SK-N-SH treated with all-trans-retinoic acid at 6 μM for 48 hours (cell line): ENCODE results near the gene GPC6.

Experiments used
- CSRNP3 ChIP-seq: fragments of 250-450 bp; sonication (Bioruptor Pico); IDR thresholded peaks from 2 replicates; pipeline ENCODE4 v1.5.1; 2021; ENCODE audit warnings: mild to moderate bottlenecking, moderate library complexity
- PATZ1 ChIP-seq: fragments of 250-450 bp; sonication (Bioruptor Pico); IDR thresholded peaks from 2 replicates; pipeline ENCODE4 v1.8.0; 2020; ENCODE audit warnings: mild to moderate bottlenecking, moderate library complexity, borderline replicate concordance

- TF ChIP-seq CSRNP3 (CRISPR knock-in tag) (no peak), PATZ1 (CRISPR knock-in tag) (no peak)
Measured at GRCh38 chr13:94243551-94243950, 1016.9 kb downstream of the GPC6 start.
